ENCODE data around the gene FAM107B. TPM values are rescaled to one million over a fixed set of nuclear protein-coding genes. Genes with fewer than 3 reads are reported as not detected.

FAM107B gene
- total and polyA plus RNA-seq, 7 experiments from 2014 or later = 167 to 236 (median 211) TPM

DNA sequence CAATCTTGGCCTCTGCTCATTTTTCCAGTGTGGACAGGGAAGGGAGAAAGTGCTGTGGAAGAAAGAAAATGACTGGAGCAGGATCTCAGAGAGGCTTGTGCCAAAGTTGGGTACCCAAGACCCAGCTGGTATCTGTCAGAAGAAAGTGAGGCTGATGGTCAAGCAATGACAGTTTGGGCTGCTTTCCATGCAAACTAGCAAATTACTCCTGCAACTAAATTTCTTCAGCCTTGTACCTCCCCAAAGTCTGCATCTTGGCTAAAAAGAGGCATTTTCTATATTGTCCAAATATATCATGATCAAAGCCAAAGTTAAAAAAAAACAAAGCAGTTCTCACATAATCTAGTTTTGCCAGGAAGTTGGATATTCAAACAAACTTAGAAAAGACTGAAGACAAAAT lies 235.5 kb downstream of the FAM107B start:
- H3K9me3 ChIP-seq (ENCODE audit: control insufficient read depth in 2 of 3, low read length in 3 of 3) = no peaks in the 10 kb centered on the region
- no peak overlapping the region for H3K4me3 ChIP-seq (ENCODE audit: low read length)
- H3K27ac ChIP-seq (ENCODE audit: low read depth, low read length) = peak overlapping the region; percentile 49
- Mint-ChIP-seq H3K4me3 (peak overlapping the region in 5 of 10 donors; percentile 4 to 31 (median 11)), H3K27ac (peak overlapping the region; percentile 38 to 94 (median 85)), H3K4me1 (peaks cover 43 to 94% (median 87%) of the 10 kb centered on the region in 7 donors), H3K36me3 (peaks cover 11 to 47% (median 22%) of the 10 kb centered on the region in 5 donors), H3K27me3 (no peaks in the 10 kb centered on the region), H3K9me3 (no peaks in the 10 kb centered on the region)
- ATAC-seq (no peak), DNase-seq (no peak)
- POLR2A ChIA-PET = interaction anchor here (0.7 kb wide), 1 partner anchor 44 kb away, joined by 3 read pairs; no protein-coding TSS in a partner anchor
- peaks cover 12 to 55% (median 21%) of the 10 kb centered on the region in 3 experiments for H3K36me3 ChIP-seq (ENCODE audit: control insufficient read depth in 2 of 3, insufficient read depth in 3 of 3, low read length in 3 of 3)
- H3K4me1 ChIP-seq (ENCODE audit: control insufficient read depth in 2 of 2, insufficient read depth in 2 of 2, low read length in 2 of 2) = peaks cover 23 to 50% of the 10 kb centered on the region in 2 donors
- intact Hi-C loops (cut with micrococcal nuclease) = loop anchor here (5.0 kb wide), 2 partner anchors 183 to 298 kb away; partner anchors contain the start of genes CDNF (in 1 of the 2), HSPA14 (in 1 of the 2) and MSANTD7 (in 1 of the 2)
- no peaks in the 10 kb centered on the region for H3K27me3 ChIP-seq (ENCODE audit: control insufficient read depth in 2 of 2, insufficient read depth in 2 of 2, low read length in 2 of 2)
- CTCF ChIA-PET = interaction anchor here (4.2 kb wide), 1 partner anchor 284 kb away, joined by 18 read pairs; no protein-coding TSS in a partner anchor

DNA sequence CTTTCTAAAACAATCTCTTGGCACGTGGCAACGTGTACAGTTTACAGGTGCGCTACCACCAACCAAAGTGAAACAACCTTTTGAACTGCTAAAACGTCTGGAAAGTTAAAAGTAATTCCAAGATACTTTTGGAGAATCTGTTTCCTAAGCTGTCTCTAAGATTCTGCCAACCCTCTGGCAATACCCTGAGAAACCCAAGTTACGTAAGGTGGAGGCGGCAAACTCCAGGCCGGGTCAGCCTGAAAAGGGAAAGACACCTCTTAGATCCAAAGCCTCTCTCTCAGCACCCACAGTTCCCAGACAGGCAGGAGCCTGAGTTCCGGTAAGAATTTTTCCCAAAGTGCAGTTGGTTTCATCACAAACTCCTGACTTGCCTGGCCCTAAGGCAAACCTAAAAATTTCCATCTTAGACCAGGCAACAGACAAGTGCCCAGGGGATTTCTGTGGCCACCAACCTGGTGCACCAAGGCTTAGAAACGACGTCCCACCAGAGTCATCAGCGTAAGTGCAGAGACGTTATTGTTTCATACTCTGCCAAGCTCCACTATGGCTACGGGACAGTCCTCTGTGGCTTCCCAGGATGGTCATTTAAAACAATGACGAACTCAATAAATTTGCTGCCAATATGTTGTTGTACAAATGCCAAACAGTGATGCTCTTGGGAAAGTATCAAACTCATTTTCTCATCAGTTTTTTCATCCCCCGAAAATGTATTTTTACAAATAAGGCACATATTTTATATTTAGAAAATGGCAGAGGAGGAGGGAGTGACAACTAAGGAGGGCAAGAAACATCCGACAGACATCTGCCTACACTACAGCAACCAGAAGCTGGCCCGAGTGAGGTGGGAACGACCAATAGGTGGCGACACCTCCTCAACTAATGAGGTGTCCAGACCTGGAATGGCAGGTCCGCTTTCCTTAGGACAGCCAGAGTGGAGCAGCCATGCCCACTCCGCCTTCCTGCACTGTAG lies 238.2 kb downstream of the FAM107B start:
- ChIA-PET POLR2A (interaction anchor here (1.0 to 1.7 kb wide), 2 partner anchors 71 to 122 kb away, joined by 3 read pairs; no protein-coding TSS in a partner anchor), CTCF (interaction anchor here (0.6 to 4.2 kb wide), 5 partner anchors 21 to 287 kb away, joined by 3 to 18 read pairs (median 4); no protein-coding TSS in a partner anchor)
- DNase-seq = peak in 3 of 9 donors; percentile 29 to 47 (median 31)
- Mint-ChIP-seq H3K27ac (peak overlapping the region in 6 of 9 donors; percentile 31 to 83 (median 72)), H3K27me3 (no peaks in the 10 kb centered on the region), H3K4me3 (no peak overlapping the region), H3K36me3 (peaks cover 11 to 54% (median 28%) of the 10 kb centered on the region in 5 donors), H3K9me3 (no peaks in the 10 kb centered on the region), H3K4me1 (peaks cover 55 to 97% (median 90%) of the 10 kb centered on the region in 7 donors)
- ATAC-seq = peak; percentile 72
- Histone ChIP-seq H3K9me3 (ENCODE audit: control insufficient read depth in 2 of 3, low read length in 3 of 3) (no peaks in the 10 kb centered on the region), H3K4me1 (ENCODE audit: control insufficient read depth in 2 of 2, insufficient read depth in 2 of 2, low read length in 2 of 2) (peaks cover 4 to 31% of the 10 kb centered on the region in 2 donors), H3K27me3 (ENCODE audit: control insufficient read depth in 2 of 2, insufficient read depth in 2 of 2, low read length in 2 of 2) (no peaks in the 10 kb centered on the region), H3K36me3 (ENCODE audit: control insufficient read depth in 2 of 3, insufficient read depth in 3 of 3, low read length in 3 of 3) (peaks cover 10 to 65% (median 23%) of the 10 kb centered on the region in 3 experiments), H3K4me3 (ENCODE audit: low read length) (no peak overlapping the region), H3K27ac (ENCODE audit: low read depth, low read length) (no peak overlapping the region)
- intact Hi-C loops (cut with micrococcal nuclease) = loop anchor here (1.0 to 5.0 kb wide), 5 partner anchors 68 to 301 kb away; partner anchors contain the start of genes CDNF (in 1 of the 2), HSPA14 (in 1 of the 2) and MSANTD7 (in 1 of the 2)

DNA sequence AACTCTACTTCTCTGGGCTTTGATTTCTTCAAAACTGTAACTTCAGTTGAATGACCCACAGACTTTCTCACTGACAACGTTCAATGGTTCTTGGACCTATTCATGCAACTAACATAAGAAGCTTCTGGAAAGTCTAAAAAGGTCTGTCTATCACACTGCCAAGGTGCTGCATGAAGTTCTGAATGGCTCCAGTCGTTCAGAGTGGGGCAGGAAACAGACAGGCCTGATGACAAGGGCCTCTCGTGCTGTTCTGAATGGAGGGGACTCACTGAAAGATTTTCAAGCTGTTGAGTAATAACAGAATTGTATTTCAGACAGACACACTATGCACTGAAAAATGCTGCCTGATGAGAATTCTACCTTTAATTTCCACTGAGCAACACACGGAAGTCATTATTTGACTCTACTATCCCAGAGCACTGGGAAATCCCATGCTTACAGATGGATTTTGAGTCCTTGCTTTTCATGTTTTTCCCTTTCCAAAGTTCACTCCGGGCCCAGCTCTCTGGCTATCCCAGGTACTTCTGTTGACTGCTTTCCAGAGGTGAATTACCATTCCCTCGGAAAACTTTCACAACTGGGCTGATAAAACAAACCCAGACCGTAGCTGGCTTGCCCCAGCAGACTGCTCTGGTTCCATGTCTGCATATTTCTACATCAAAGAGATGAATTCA lies 239.1 kb downstream of the FAM107B start:
- POLR2A ChIA-PET = interaction anchor here (1.0 to 1.7 kb wide), 2 partner anchors 72 to 123 kb away, joined by 3 read pairs; no protein-coding TSS in a partner anchor
- H3K36me3 Mint-ChIP-seq = peaks cover 4 to 45% (median 21%) of the 10 kb centered on the region in 5 donors
- Histone ChIP-seq H3K9me3 (ENCODE audit: control insufficient read depth in 2 of 3, low read length in 3 of 3) (no peaks in the 10 kb centered on the region), H3K4me1 (ENCODE audit: control insufficient read depth in 2 of 2, insufficient read depth in 2 of 2, low read length in 2 of 2) (peaks cover 9 to 32% of the 10 kb centered on the region in 2 donors), H3K27me3 (ENCODE audit: control insufficient read depth in 2 of 2, insufficient read depth in 2 of 2, low read length in 2 of 2) (no peaks in the 10 kb centered on the region), H3K36me3 (ENCODE audit: control insufficient read depth in 2 of 3, insufficient read depth in 3 of 3, low read length in 3 of 3) (peaks cover 1 to 55% (median 14%) of the 10 kb centered on the region in 3 experiments), H3K4me3 (ENCODE audit: low read length) (no peak overlapping the region), H3K27ac (ENCODE audit: low read depth, low read length) (peak overlapping the region; percentile 17)
- no peaks in the 10 kb centered on the region for H3K9me3 Mint-ChIP-seq
- H3K4me3 Mint-ChIP-seq = peak overlapping the region in 2 of 10 donors; percentile 20 to 36
- H3K4me1 Mint-ChIP-seq = peaks cover 53 to 95% (median 87%) of the 10 kb centered on the region in 7 donors
- intact Hi-C loops (cut with micrococcal nuclease) = loop anchor here (2.0 to 5.0 kb wide), 5 partner anchors 15 to 302 kb away; partner anchors contain the start of genes CDNF (in 1 of the 2), HSPA14 (in 1 of the 2) and MSANTD7 (in 1 of the 2)
- H3K27ac Mint-ChIP-seq = peak overlapping the region; percentile 8 to 89 (median 76)
- no peak for ATAC-seq
- CTCF ChIA-PET = interaction anchor here (0.9 to 4.2 kb wide), 2 partner anchors 284 to 288 kb away, joined by 3 to 18 read pairs; no protein-coding TSS in a partner anchor
- DNase-seq = no peak
- H3K27me3 Mint-ChIP-seq = no peaks in the 10 kb centered on the region

DNA sequence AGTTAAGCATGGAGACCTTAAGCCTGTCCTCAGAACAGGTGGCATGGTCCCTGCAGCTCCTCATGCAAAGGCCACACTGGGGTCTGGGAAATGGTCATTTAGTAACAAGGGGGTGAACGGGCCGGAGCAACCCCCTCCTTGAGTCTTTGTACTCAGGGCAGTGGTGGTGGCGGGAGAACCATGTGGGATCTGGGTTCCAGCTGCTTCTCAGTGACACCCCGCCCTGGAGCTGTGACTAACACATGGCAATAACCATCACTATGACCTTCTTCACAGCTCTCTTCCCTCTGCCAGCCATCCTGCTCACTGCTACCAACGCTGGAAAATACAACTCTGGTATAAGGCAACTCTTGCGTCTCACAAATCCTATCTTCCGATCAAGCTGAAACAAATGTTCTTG lies 240.5 kb downstream of the FAM107B start:
- no peaks in the 10 kb centered on the region for H3K27me3 ChIP-seq (ENCODE audit: control insufficient read depth in 2 of 2, insufficient read depth in 2 of 2, low read length in 2 of 2)
- no peak overlapping the region for H3K4me3 ChIP-seq (ENCODE audit: low read length)
- CTCF ChIA-PET = interaction anchor here (0.6 to 1.1 kb wide), 4 partner anchors 9 to 584 kb away, joined by 3 to 4 read pairs (median 3); no protein-coding TSS in a partner anchor
- Mint-ChIP-seq H3K36me3 (peaks cover 4 to 52% (median 24%) of the 10 kb centered on the region in 5 donors), H3K27me3 (no peaks in the 10 kb centered on the region), H3K27ac (peak overlapping the region in 6 of 9 donors; percentile 15 to 86 (median 62)), H3K9me3 (no peaks in the 10 kb centered on the region), H3K4me1 (peaks cover 59 to 95% (median 87%) of the 10 kb centered on the region in 7 donors), H3K4me3 (peak overlapping the region in 3 of 10 donors; percentile 2 to 20 (median 12))
- peaks cover 20 to 30% of the 10 kb centered on the region in 2 donors for H3K4me1 ChIP-seq (ENCODE audit: control insufficient read depth in 2 of 2, insufficient read depth in 2 of 2, low read length in 2 of 2)
- no peak for ATAC-seq
- POLR2A ChIA-PET = interaction anchor here (0.6 kb wide), 2 partner anchors 58 to 278 kb away, joined by 3 read pairs; no protein-coding TSS in a partner anchor
- no peaks in the 10 kb centered on the region for H3K9me3 ChIP-seq (ENCODE audit: control insufficient read depth in 2 of 3, low read length in 3 of 3)
- peaks cover 3 to 57% (median 10%) of the 10 kb centered on the region in 3 experiments for H3K36me3 ChIP-seq (ENCODE audit: control insufficient read depth in 2 of 3, insufficient read depth in 3 of 3, low read length in 3 of 3)
- DNase-seq = no peak
- no peak overlapping the region for H3K27ac ChIP-seq (ENCODE audit: low read depth, low read length)
- intact Hi-C loops (cut with micrococcal nuclease) = loop anchor here in 1 of 2 donors (2.0 kb wide), 1 partner anchor 13 kb away; no protein-coding TSS in a partner anchor

GRCh38 chr10:14533295-14533694 lies 241.4 kb downstream of the FAM107B start:
- ChIA-PET POLR2A (no interaction called here), CTCF (interaction anchor here (0.9 kb wide), 1 partner anchor 291 kb away, joined by 3 read pairs; no protein-coding TSS in a partner anchor)
- no peak overlapping the region for H3K4me3 ChIP-seq (ENCODE audit: low read length)
- Mint-ChIP-seq H3K4me3 (peak overlapping the region in 1 of 10 donors; percentile 18), H3K27ac (peak overlapping the region in 8 of 9 donors; percentile 38 to 85 (median 74)), H3K4me1 (peaks cover 65 to 95% (median 87%) of the 10 kb centered on the region in 7 donors), H3K36me3 (peaks cover 4 to 53% (median 32%) of the 10 kb centered on the region in 5 donors), H3K9me3 (no peaks in the 10 kb centered on the region), H3K27me3 (no peaks in the 10 kb centered on the region)
- H3K36me3 ChIP-seq (ENCODE audit: control insufficient read depth in 2 of 3, insufficient read depth in 3 of 3, low read length in 3 of 3) = peaks cover 8 to 63% (median 10%) of the 10 kb centered on the region in 3 experiments
- H3K27me3 ChIP-seq (ENCODE audit: control insufficient read depth in 2 of 2, insufficient read depth in 2 of 2, low read length in 2 of 2) = no peaks in the 10 kb centered on the region
- intact Hi-C loops (cut with micrococcal nuclease) = no loop called here
- no peak for DNase-seq
- no peaks in the 10 kb centered on the region for H3K9me3 ChIP-seq (ENCODE audit: control insufficient read depth in 2 of 3, low read length in 3 of 3)
- ATAC-seq = no peak
- H3K27ac ChIP-seq (ENCODE audit: low read depth, low read length) = no peak overlapping the region
- H3K4me1 ChIP-seq (ENCODE audit: control insufficient read depth in 2 of 2, insufficient read depth in 2 of 2, low read length in 2 of 2) = peaks cover 24 to 36% of the 10 kb centered on the region in 2 donors
